Ishikawa (cell line): Measurements from ENCODE around the gene HLCS.

ENCODE experiments used
- MAX ChIP-seq: IDR thresholded peaks from 2 replicates; pipeline ENCODE4 v1.6.1; 2012
- RAD21 ChIP-seq: IDR thresholded peaks from 2 replicates; pipeline ENCODE4 v1.6.1; 2012; ENCODE audit warnings: low read depth
- REST ChIP-seq: IDR thresholded peaks from 2 replicates; pipeline ENCODE4 v1.6.1; 2012; ENCODE audit warnings: low read depth, mild to moderate bottlenecking
- TAF1 ChIP-seq: IDR thresholded peaks from 2 replicates; pipeline ENCODE4 v1.6.1; 2012; ENCODE audit warnings: low read depth, mild to moderate bottlenecking
- TCF12 ChIP-seq: IDR thresholded peaks from 2 replicates; pipeline ENCODE4 v1.6.1; 2012; ENCODE audit warnings: low read depth
- TEAD4 ChIP-seq: IDR thresholded peaks from 2 replicates; pipeline ENCODE4 v1.6.1; 2012
- YY1 ChIP-seq: IDR thresholded peaks from 2 replicates; pipeline ENCODE4 v1.6.1; 2012; ENCODE audit warnings: low read depth

- no peak for TF ChIP-seq YY1
- TF ChIP-seq TCF12: no peak
- TF ChIP-seq REST: no peak
- TF ChIP-seq TAF1: no peak
- TF ChIP-seq TEAD4: no peak
- no peak for TF ChIP-seq RAD21
- TF ChIP-seq MAX: no peak
Observed at GRCh38 chr21:36902331-36902730, 64.1 kb downstream of the HLCS start.
